ENCODE results near the gene LRIG1. TPM values are rescaled to one million over a fixed set of nuclear protein-coding genes. Genes with fewer than 3 reads are reported as not detected.
A peak's percentile ranks its signal among the peaks of the same experiment; 100 is the strongest.

LRIG1 gene
- total RNA-seq, 6 experiments from 2014 or later, result 15.8 to 23.2 (median 17.8) TPM

DNA sequence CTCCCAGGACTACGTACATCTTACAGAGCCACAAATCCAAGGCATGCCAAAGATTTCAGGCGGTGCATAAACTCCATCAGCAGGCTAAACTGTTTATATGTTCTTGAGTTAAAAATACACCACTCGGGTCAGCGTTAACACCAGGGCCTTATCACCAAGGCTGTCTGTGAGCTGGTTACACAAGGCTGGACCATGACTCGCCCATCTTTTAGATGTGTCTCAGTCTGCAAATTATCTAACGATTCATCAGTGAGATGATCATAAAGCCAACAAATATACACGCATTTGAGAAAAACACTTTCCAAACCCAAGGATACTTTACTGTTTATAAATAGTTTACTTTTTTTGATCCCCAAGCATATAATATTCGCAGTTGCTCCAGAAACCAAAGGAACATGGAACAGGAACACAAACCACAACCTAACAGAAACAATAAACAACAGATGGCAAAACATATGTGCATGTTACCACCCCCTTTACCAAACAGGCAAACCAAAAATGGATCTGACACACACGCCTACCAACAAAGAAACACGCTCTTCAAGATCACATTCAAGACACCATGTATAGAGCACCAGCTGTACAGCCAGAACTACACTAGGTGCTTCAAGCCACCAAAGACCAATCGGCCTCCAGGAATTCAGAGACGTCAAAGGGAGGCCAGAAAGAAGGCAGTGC is 15.4 kb downstream of the LRIG1 start:
- DNase-seq, result no peak
- TF ChIP-seq, protein P1, sequence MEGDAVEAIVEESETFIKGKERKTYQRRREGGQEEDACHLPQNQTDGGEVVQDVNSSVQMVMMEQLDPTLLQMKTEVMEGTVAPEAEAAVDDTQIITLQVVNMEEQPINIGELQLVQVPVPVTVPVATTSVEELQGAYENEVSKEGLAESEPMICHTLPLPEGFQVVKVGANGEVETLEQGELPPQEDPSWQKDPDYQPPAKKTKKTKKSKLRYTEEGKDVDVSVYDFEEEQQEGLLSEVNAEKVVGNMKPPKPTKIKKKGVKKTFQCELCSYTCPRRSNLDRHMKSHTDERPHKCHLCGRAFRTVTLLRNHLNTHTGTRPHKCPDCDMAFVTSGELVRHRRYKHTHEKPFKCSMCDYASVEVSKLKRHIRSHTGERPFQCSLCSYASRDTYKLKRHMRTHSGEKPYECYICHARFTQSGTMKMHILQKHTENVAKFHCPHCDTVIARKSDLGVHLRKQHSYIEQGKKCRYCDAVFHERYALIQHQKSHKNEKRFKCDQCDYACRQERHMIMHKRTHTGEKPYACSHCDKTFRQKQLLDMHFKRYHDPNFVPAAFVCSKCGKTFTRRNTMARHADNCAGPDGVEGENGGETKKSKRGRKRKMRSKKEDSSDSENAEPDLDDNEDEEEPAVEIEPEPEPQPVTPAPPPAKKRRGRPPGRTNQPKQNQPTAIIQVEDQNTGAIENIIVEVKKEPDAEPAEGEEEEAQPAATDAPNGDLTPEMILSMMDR (IDR thresholded peaks at IDR 0.05), result no peak
- TF ChIP-seq POLR2A (IDR thresholded peaks at IDR 0.05), result no peak
- Histone ChIP-seq H3K4me1 (peaks cover 0 to 40% (median 16%) of the 10 kb centered on the region in 4 donors), H3K36me3 (no peaks in the 10 kb centered on the region), H3K4me3 (no peak overlapping the region), H3K27me3 (no peaks in the 10 kb centered on the region), H3K9me3 (no peaks in the 10 kb centered on the region), H3K27ac (no peak overlapping the region)
- WGBS (ENCODE audit: insufficient coverage, low coverage, low lambda C conversion rate, missing lambda C conversion rate), result 77% methylated on average over 9 of the region's 12 CpGs
- ATAC-seq, result no peak
- intact Hi-C loops (cut with DNase I), result no loop called here

DNA sequence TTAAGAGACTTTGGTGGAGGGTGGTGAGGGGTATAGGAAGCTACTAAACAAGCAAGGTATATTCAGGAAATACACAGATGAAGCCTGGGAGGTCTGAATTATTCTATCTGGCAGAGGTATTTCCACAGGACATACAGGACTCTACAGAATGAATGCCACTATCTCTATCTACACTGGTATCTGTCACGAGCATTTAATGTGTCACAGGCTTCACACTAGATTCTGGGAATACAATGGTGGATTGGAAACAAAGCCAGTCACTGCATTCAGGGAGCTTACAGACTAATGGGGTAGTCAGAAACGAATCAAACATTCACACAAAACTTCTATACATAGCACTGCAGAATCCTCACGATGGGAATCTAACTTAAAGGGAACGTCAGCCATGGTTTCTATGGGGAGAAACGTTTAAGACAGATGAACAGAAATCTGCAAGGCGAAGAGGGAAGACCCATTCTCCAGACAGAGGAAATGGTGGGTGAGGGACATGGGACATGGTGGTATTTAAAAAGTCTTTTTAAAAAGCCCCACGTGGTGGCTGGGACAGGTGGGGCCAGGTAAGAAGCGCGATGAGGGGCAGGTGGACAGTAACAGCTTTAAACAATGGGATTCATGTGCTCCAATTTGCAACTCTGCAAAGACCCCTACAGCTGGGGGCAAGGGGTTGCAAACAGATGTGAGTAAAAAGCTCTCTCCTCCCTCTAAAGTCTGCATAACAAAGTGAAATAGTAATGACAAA is 16.5 kb downstream of the LRIG1 start:
- no peaks in the 10 kb centered on the region for H3K27me3 ChIP-seq
- no peak overlapping the region for H3K27ac ChIP-seq
- ATAC-seq, result no peak

DNA sequence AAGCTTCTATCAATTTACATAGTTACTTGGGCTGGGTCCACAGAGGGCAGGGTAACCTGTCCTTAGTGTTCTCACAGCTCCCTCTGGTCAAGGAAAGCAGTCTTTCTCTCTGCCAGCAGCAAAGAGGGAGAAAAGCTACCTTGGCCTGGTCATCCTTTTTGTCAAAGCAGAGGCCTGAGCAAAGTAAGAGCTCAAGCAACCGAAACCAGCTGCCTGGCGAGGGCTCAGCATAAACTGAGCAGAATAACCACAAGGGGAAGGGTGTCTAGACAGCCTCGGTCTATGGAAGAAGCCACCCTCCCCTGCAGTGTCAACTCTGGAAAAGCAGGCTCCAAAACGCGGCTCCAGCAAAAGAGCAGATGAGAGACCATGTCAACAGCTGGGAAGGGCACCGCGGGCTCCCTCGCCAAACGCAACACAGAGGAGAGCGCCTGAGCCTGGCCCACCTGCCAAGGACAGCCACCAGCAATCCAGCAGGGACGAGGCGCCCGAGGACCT is 17.4 kb downstream of the LRIG1 start:
- Histone ChIP-seq H3K27me3 (no peaks in the 10 kb centered on the region), H3K36me3 (no peaks in the 10 kb centered on the region), H3K9me3 (no peaks in the 10 kb centered on the region), H3K4me3 (no peak overlapping the region), H3K27ac (peak overlapping the region in 1 of 3 donors; percentile 54), H3K4me1 (peaks cover 0 to 38% (median 15%) of the 10 kb centered on the region in 4 donors)
- intact Hi-C loops (cut with DNase I), result no loop called here
- peak; percentile 11 to 57 (median 42) for ATAC-seq
- no CpG with 5 or more reads among the region's 13 CpGs for WGBS (ENCODE audit: insufficient coverage, low coverage, low lambda C conversion rate, missing lambda C conversion rate)
- peak in 1 of 3 donors; percentile 51 for DNase-seq
- TF ChIP-seq, protein P1 (IDR thresholded peaks at IDR 0.05), result no peak
- TF ChIP-seq POLR2A (IDR thresholded peaks at IDR 0.05), result no peak

More for the DNA sequence above, 16.5 kb downstream of the LRIG1 start:
- H3K36me3 ChIP-seq, result no peaks in the 10 kb centered on the region
- TF ChIP-seq, protein P1 (IDR thresholded peaks at IDR 0.05), result no peak
- peaks cover 0 to 38% (median 15%) of the 10 kb centered on the region in 4 donors for H3K4me1 ChIP-seq
- WGBS (ENCODE audit: insufficient coverage, low coverage, low lambda C conversion rate, missing lambda C conversion rate), result 75% methylated on average over 5 of the region's 9 CpGs
- no peak for DNase-seq
- H3K9me3 ChIP-seq, result no peaks in the 10 kb centered on the region
- intact Hi-C loops (cut with DNase I), result no loop called here
- no peak overlapping the region for H3K4me3 ChIP-seq

DNA sequence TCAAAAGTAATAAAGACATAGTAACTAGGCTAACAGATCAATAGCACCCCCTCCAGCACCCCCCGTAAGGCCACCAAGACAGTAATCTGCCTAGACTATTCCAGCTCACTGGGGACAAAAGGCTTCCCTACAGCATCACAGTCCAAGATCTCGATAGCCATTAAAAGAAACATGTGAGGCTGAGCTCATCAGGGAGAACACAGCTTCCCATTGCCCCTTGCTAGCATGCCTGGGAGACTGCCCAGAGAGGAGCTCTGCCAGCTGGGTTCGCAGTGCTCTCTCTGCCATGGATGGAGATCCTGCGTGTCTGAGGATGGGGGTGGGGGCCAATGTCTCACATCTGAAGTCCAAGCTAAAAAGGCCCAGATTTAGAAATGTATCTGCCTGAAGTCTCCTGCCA is 17.8 kb downstream of the LRIG1 start:
- no peak overlapping the region for H3K4me3 ChIP-seq
- H3K9me3 ChIP-seq, result no peaks in the 10 kb centered on the region
- TF ChIP-seq POLR2A (IDR thresholded peaks at IDR 0.05), result no peak
- TF ChIP-seq, protein P1 (IDR thresholded peaks at IDR 0.05), result no peak
- ATAC-seq (peak; percentile 62 to 81 (median 78)), DNase-seq (peak; percentile 74 to 78 (median 75))
- H3K4me1 ChIP-seq, result peaks cover 0 to 42% (median 15%) of the 10 kb centered on the region in 4 donors
- H3K36me3 ChIP-seq, result no peaks in the 10 kb centered on the region
- no peaks in the 10 kb centered on the region for H3K27me3 ChIP-seq
- 43% methylated on average over 4 of the region's 4 CpGs for WGBS (ENCODE audit: insufficient coverage, low coverage, low lambda C conversion rate, missing lambda C conversion rate)
- H3K27ac ChIP-seq, result peak overlapping the region in 1 of 3 donors; percentile 54
- intact Hi-C loops (cut with DNase I), result no loop called here
